CD14-positive monocyte (primary cell): ENCODE data around the gene PLXNA4. TPM values are rescaled to one million over a fixed set of nuclear protein-coding genes. Genes with fewer than 3 reads are reported as not detected.

ENCODE experiments used
- DNase-seq, 3 donors: peaks; one replicate each; pipeline ENCODE4 v3.0.0-alpha.2; 2011 to 2022
- H2AFZ ChIP-seq: 2 replicates; pipeline ENCODE4 v1.6.0; 2012; ENCODE audit warnings: mild to moderate bottlenecking, low read depth, low read length, inconsistent platforms; ENCODE audit not compliant: insufficient read depth, poor library complexity, severe bottlenecking
- H3K27ac ChIP-seq, 2 donors: 1 replicate in 1 of 2; 2 replicates in 1 of 2; pipeline ENCODE4 v1.5.1; 2012 to 2013; ENCODE audit warnings: low read length in 2 of 2, control low read depth in 1 of 2, inconsistent platforms in 1 of 2, low read depth in 1 of 2, mild to moderate bottlenecking in 1 of 2
- H3K27me3 ChIP-seq, 2 donors: one replicate each; pipeline versions ENCODE4 v1.6.0 to v1.6.1; 2011 to 2013; ENCODE audit warnings: low read length in 2 of 2; ENCODE audit not compliant: control insufficient read depth in 2 of 2, insufficient read depth in 2 of 2
- H3K36me3 ChIP-seq, 2 donors: replicated peaks in 1 of 2; 1 replicate in 1 of 2; 2 replicates in 1 of 2; pipeline versions ENCODE4 v1.5.1 to v1.6.1; 2012 to 2013; ENCODE audit warnings: low read length in 2 of 2, control low read depth in 1 of 2, inconsistent platforms in 1 of 2, mild to moderate bottlenecking in 1 of 2; ENCODE audit not compliant: insufficient read depth in 2 of 2, control insufficient read depth in 1 of 2
- H3K4me1 ChIP-seq, 2 donors: 1 replicate in 1 of 2; 2 replicates in 1 of 2; pipeline versions ENCODE4 v1.5.1 to v1.6.1; 2012 to 2013; ENCODE audit warnings: low read length in 2 of 2, control low read depth in 1 of 2, inconsistent platforms in 1 of 2, mild to moderate bottlenecking in 1 of 2, moderate library complexity in 1 of 2; ENCODE audit not compliant: insufficient read depth in 2 of 2, control insufficient read depth in 1 of 2
- H3K4me2 ChIP-seq: replicated peaks from 2 replicates; pipeline ENCODE3; 2012; ENCODE audit warnings: low read length, moderate library complexity, mild to moderate bottlenecking; ENCODE audit not compliant: poor library complexity, severe bottlenecking; ENCODE audit errors: extremely low read depth
- H3K4me3 ChIP-seq, 3 experiments: fragments of 200-600 bp in 1 of 3; sonication (generic) in 1 of 3; replicated peaks in 1 of 3; 1 replicate in 2 of 3; 2 replicates in 1 of 3; pipeline ENCODE4 v1.5.1; 2011 to 2013; ENCODE audit warnings: low read length in 3 of 3, mild to moderate bottlenecking in 3 of 3, control low read depth in 2 of 3, low read depth in 2 of 3, inconsistent platforms in 1 of 3, moderate library complexity in 1 of 3
- H3K79me2 ChIP-seq: 2 replicates; pipeline ENCODE4 v1.6.0; 2012; ENCODE audit warnings: mild to moderate bottlenecking, control low read depth, inconsistent platforms, low read length, moderate library complexity; ENCODE audit not compliant: insufficient read depth
- H3K9ac ChIP-seq: 2 replicates; pipeline ENCODE4 v1.6.0; 2017; ENCODE audit warnings: low read length, mild to moderate bottlenecking; ENCODE audit not compliant: insufficient read depth, poor library complexity, severe bottlenecking
- H3K9me3 ChIP-seq, 2 donors: replicated peaks in 1 of 2; 1 replicate in 1 of 2; 2 replicates in 1 of 2; pipeline versions ENCODE4 v1.5.1 to v1.6.1; 2012 to 2013; ENCODE audit warnings: low read length in 2 of 2, control low read depth in 1 of 2; ENCODE audit not compliant: control insufficient read depth in 1 of 2, insufficient read depth in 1 of 2
- H4K20me1 ChIP-seq: 2 replicates; pipeline ENCODE4 v1.6.0; 2012; ENCODE audit warnings: mild to moderate bottlenecking, low read length, control low read depth, moderate library complexity; ENCODE audit not compliant: insufficient read depth
- H3K27ac Mint-ChIP-seq, 7 donors: one replicate each; pipeline ENCODE4 v1.8.0; 2020; ENCODE audit warnings: mild to moderate bottlenecking in 7 of 7, mixed read lengths in 7 of 7, moderate library complexity in 6 of 7, inconsistent platforms in 2 of 7
- H3K27me3 Mint-ChIP-seq, 3 donors: one replicate each; pipeline ENCODE4 v1.8.0; 2021 to 2022; ENCODE audit warnings: low read depth in 3 of 3, mild to moderate bottlenecking in 3 of 3, mixed read lengths in 3 of 3, moderate library complexity in 3 of 3, inconsistent platforms in 1 of 3
- H3K36me3 Mint-ChIP-seq, 2 donors: one replicate each; pipeline ENCODE4 v1.8.0; 2020; ENCODE audit warnings: mixed read lengths in 2 of 2, inconsistent platforms in 1 of 2, mild to moderate bottlenecking in 1 of 2
- H3K4me1 Mint-ChIP-seq: one replicate; pipeline ENCODE4 v1.8.0; 2020; ENCODE audit warnings: mild to moderate bottlenecking, mixed read lengths
- H3K4me3 Mint-ChIP-seq, 2 donors: one replicate each; pipeline ENCODE4 v1.8.0; 2020; ENCODE audit warnings: mild to moderate bottlenecking in 2 of 2, mixed read lengths in 2 of 2, moderate library complexity in 1 of 2
- H3K9me3 Mint-ChIP-seq, 7 donors: one replicate each; pipeline ENCODE4 v1.8.0; 2020 to 2022; ENCODE audit warnings: mixed read lengths in 7 of 7, mild to moderate bottlenecking in 6 of 7, moderate library complexity in 6 of 7, inconsistent platforms in 2 of 7
- CTCF ChIP-seq: fragments of 200-600 bp; IDR thresholded peaks from one replicate; pipeline ENCODE4 v1.8.0; 2022; ENCODE audit warnings: antibody characterized with exemption, mild to moderate bottlenecking
- WGBS: methylation state at CpG from one replicate; pipeline ENCODE4 v1.1.5; 2013; ENCODE audit warnings: missing lambda C conversion rate; ENCODE audit not compliant: insufficient coverage; 5-methylcytosine and 5-hydroxymethylcytosine counted together
- intact Hi-C, 2 donors: fragments of 100-400 bp; cut with micrococcal nuclease; formaldehyde crosslinking; loops; one replicate each; pipeline versions ENCODE4 v1.15.0 to v1.15.1; 2023
- polyA plus RNA-seq, 3 donors: library from polyadenylated mRNA; depleted of rRNA in 1 of 3; unstranded in 2 of 3; stranded (reverse) in 1 of 3; fragments of 300-500 nt in 2 of 3; fragments of >200 nt in 1 of 3; fragmentation: Illumina TruSeq in 2 of 3; gene quantifications; 1 replicate in 2 of 3; 2 replicates in 1 of 3; pipeline ENCODE4 v1.2.3, GENCODE V29; 2012 to 2021

PLXNA4 gene
- polyA plus RNA-seq, 3 donors = not detected

- intact Hi-C loops = no loop called here
- no peak overlapping the region for H3K4me3 Mint-ChIP-seq
- H3K9ac ChIP-seq = no peak overlapping the region
These were observed 392.4 kb downstream of the PLXNA4 start for GRCh38 chr7:132183781-132184380.

GRCh38 chr7:132182992-132183391, 393.3 kb downstream of the PLXNA4 start:
- no peaks in the 10 kb centered on the region for H4K20me1 ChIP-seq
- no peak overlapping the region for H3K4me3 Mint-ChIP-seq
- WGBS = 94% methylated on average over 5 of the region's 6 CpGs
- no peaks in the 10 kb centered on the region for H3K36me3 ChIP-seq
- H3K9me3 Mint-ChIP-seq = peaks cover 8 to 25% (median 18%) of the 10 kb centered on the region in 7 donors
- H3K4me1 Mint-ChIP-seq = no peaks in the 10 kb centered on the region
- no peaks in the 10 kb centered on the region for H3K36me3 Mint-ChIP-seq
- H3K27ac Mint-ChIP-seq = no peak overlapping the region
- no peak overlapping the region for H3K9ac ChIP-seq
- no peaks in the 10 kb centered on the region for H3K4me1 ChIP-seq
- H3K4me3 ChIP-seq = no peak overlapping the region
- TF ChIP-seq CTCF = no peak
- no peaks in the 10 kb centered on the region for H3K27me3 ChIP-seq
- peaks cover 0 to 3% (median 2%) of the 10 kb centered on the region in 3 donors for H3K27me3 Mint-ChIP-seq
- intact Hi-C loops = no loop called here
- no peak overlapping the region for H3K27ac ChIP-seq
- DNase-seq = no peak
- H3K4me2 ChIP-seq = no peak overlapping the region
- H3K79me2 ChIP-seq = no peaks in the 10 kb centered on the region
- H3K9me3 ChIP-seq = peaks cover 22 to 27% of the 10 kb centered on the region in 2 donors
- H2AFZ ChIP-seq = no peak overlapping the region

More at GRCh38 chr7:132183781-132184380, 392.4 kb downstream of the PLXNA4 start:
- Histone ChIP-seq H3K4me3 (no peak overlapping the region), H3K4me1 (no peaks in the 10 kb centered on the region), H2AFZ (no peak overlapping the region), H4K20me1 (no peaks in the 10 kb centered on the region), H3K27me3 (no peaks in the 10 kb centered on the region), H3K9me3 (peaks cover 23 to 34% of the 10 kb centered on the region in 2 donors), H3K36me3 (no peaks in the 10 kb centered on the region), H3K79me2 (no peaks in the 10 kb centered on the region), H3K27ac (no peak overlapping the region), H3K4me2 (no peak overlapping the region)
- no peaks in the 10 kb centered on the region for H3K4me1 Mint-ChIP-seq
- no peaks in the 10 kb centered on the region for H3K36me3 Mint-ChIP-seq
- H3K9me3 Mint-ChIP-seq = peaks cover 8 to 30% (median 20%) of the 10 kb centered on the region in 7 donors
- no peak for TF ChIP-seq CTCF
- no peak for DNase-seq
- WGBS = 78% methylated on average over 5 of the region's 8 CpGs
- H3K27ac Mint-ChIP-seq = no peak overlapping the region
- H3K27me3 Mint-ChIP-seq = peaks cover 0 to 3% (median 2%) of the 10 kb centered on the region in 3 donors
